ENCODE data around the gene PSMA7. TPM values are rescaled to one million over a fixed set of nuclear protein-coding genes. Genes with fewer than 3 reads are reported as not detected.

The PSMA7 gene
- total and polyA plus RNA-seq, 8 donors, result 119 to 280 (median 194) TPM

GRCh38 chr20:62182469-62183425 lies 39.6 kb upstream of the PSMA7 start, which contains the start of gene MTG2:
TSS of gene MTG2 (plus strand) at chr20:62183028. CDS start at chr20:62193421, 10,393 bp downstream.
- H3K36me3 ChIP-seq, result peaks cover 10 to 17% (median 15%) of the 10 kb centered on the region in 4 donors
- 0 to 1% (median 0%) methylated on average over 46 to 96 of the region's 96 CpGs for WGBS, 5 donors
- intact Hi-C loops (cut with DNase I; ENCODE audit: low total_unique reads), result no loop called here
- H3K27me3 ChIP-seq, result no peaks in the 10 kb centered on the region
- peak within 1 kb of the TSS; percentile 93 to 98 (median 96) for H3K27ac ChIP-seq
- H3K4me3 ChIP-seq, result peak within 1 kb of the TSS; percentile 86 to 98 (median 88)
- H3K4me1 ChIP-seq, result peaks cover 16 to 52% (median 36%) of the 10 kb centered on the region in 4 donors
- no peak for TF ChIP-seq EP300 (IDR thresholded peaks at IDR 0.05)
- TF ChIP-seq POLR2A (IDR thresholded peaks at IDR 0.05), result peak in 1 of 4 donors; percentile 69
- TF ChIP-seq POLR2AphosphoS5 (IDR thresholded peaks at IDR 0.05), result peak; percentile 97 to 98 (median 97)
- peak in 1 of 7 experiments; percentile 9 for TF ChIP-seq CTCF (IDR thresholded peaks at IDR 0.05)
- peak; percentile 96 to 98 for DNase-seq
- H3K9me3 ChIP-seq, result no peaks in the 10 kb centered on the region

GRCh38 chr20:62181808-62182207 lies 38.6 kb upstream of the PSMA7 start:
- TF ChIP-seq POLR2AphosphoS5 (IDR thresholded peaks at IDR 0.05) (no peak), EP300 (IDR thresholded peaks at IDR 0.05) (no peak), POLR2A (IDR thresholded peaks at IDR 0.05) (no peak), CTCF (IDR thresholded peaks at IDR 0.05) (no peak)
- H3K27me3 ChIP-seq, result no peaks in the 10 kb centered on the region
- intact Hi-C loops (cut with DNase I; ENCODE audit: low total_unique reads), result no loop called here
- 93 to 96% (median 93%) methylated on average over 2 of the region's 2 CpGs for WGBS, 5 donors
- H3K9me3 ChIP-seq, result no peaks in the 10 kb centered on the region
- DNase-seq, result no peak
- H3K4me1 ChIP-seq, result peaks cover 16 to 42% (median 30%) of the 10 kb centered on the region in 4 donors
- peak overlapping the region in 3 of 4 donors; percentile 86 to 98 (median 91) for H3K4me3 ChIP-seq
- H3K27ac ChIP-seq, result peak overlapping the region in 3 of 5 donors; percentile 94 to 98 (median 97)
- H3K36me3 ChIP-seq, result peaks cover 10 to 25% (median 21%) of the 10 kb centered on the region in 4 donors

- Histone ChIP-seq H3K36me3 (peaks cover 10 to 51% (median 48%) of the 10 kb centered on the region in 4 donors), H3K27ac (no peak overlapping the region), H3K4me1 (peaks cover 12 to 18% (median 17%) of the 10 kb centered on the region in 4 donors), H3K4me3 (no peak overlapping the region), H3K27me3 (no peaks in the 10 kb centered on the region), H3K9me3 (no peaks in the 10 kb centered on the region)
- no peak for TF ChIP-seq POLR2AphosphoS5 (IDR thresholded peaks at IDR 0.05)
- intact Hi-C loops (cut with DNase I; ENCODE audit: low total_unique reads), result no loop called here
- DNase-seq, result no peak
- WGBS, 5 donors, result 95 to 99% (median 97%) methylated on average over 14 of the region's 14 CpGs
Observed at GRCh38 chr20:62179162-62179504, 35.9 kb upstream of the PSMA7 start.

GRCh38 chr20:62178316-62179161 lies 35.3 kb upstream of the PSMA7 start:
- Histone ChIP-seq H3K27me3 (no peaks in the 10 kb centered on the region), H3K4me1 (peaks cover 6 to 12% (median 11%) of the 10 kb centered on the region in 4 donors), H3K27ac (no peak overlapping the region), H3K9me3 (no peaks in the 10 kb centered on the region), H3K4me3 (no peak overlapping the region), H3K36me3 (peaks cover 10 to 57% (median 53%) of the 10 kb centered on the region in 4 donors)
- WGBS, 5 donors, result 80 to 92% (median 81%) methylated on average over 15 to 19 of the region's 19 CpGs
- TF ChIP-seq POLR2AphosphoS5 (IDR thresholded peaks at IDR 0.05), result no peak
- TF ChIP-seq EP300 (IDR thresholded peaks at IDR 0.05), result no peak
- TF ChIP-seq POLR2A (IDR thresholded peaks at IDR 0.05), result no peak
- no peak for TF ChIP-seq CTCF (IDR thresholded peaks at IDR 0.05)
- intact Hi-C loops (cut with DNase I; ENCODE audit: low total_unique reads), result no loop called here
- DNase-seq, result peak in 1 of 2 donors; percentile 78

Data from stomach (tissue), 9 donors.